GM12878 (cell line): ENCODE data around the gene NLGN1.

Source experiments
- CBX5 ChIP-seq: sonication (generic); IDR thresholded peaks from 2 replicates; pipeline ENCODE4 v1.6.1; 2016; ENCODE audit warnings: low read depth, moderate library complexity, mild to moderate bottlenecking, inconsistent platforms
- EED ChIP-seq: sonication (generic); IDR thresholded peaks from 2 replicates; pipeline ENCODE4 v1.6.1; 2016; ENCODE audit warnings: antibody characterized with exemption, low read depth
- EZH2 ChIP-seq: IDR thresholded peaks from 2 replicates; pipeline ENCODE4 v1.6.1; 2012; ENCODE audit warnings: low read depth, mild to moderate bottlenecking, control low read depth, inconsistent platforms, low read length, borderline replicate concordance; ENCODE audit not compliant: control insufficient read depth
- GABPA ChIP-seq: IDR thresholded peaks from 2 replicates; pipeline ENCODE4 v1.6.1; 2014; ENCODE audit warnings: antibody characterized with exemption, low read depth, mild to moderate bottlenecking, inconsistent platforms
- HCFC1 ChIP-seq: fragments of 150-350 bp; IDR thresholded peaks from 2 replicates; pipeline ENCODE4 v1.6.1; 2014; ENCODE audit warnings: low read length
- KLF5 ChIP-seq: fragments of 450-650 bp; IDR thresholded peaks from 2 replicates; pipeline ENCODE4 v1.6.1; 2014; ENCODE audit warnings: mild to moderate bottlenecking; ENCODE audit not compliant: partially characterized antibody
- POLR2A ChIP-seq: IDR thresholded peaks from 2 replicates; pipeline ENCODE4 v1.6.1; 2011; ENCODE audit warnings: low read depth, mild to moderate bottlenecking, low read length
- POLR2AphosphoS2 ChIP-seq: IDR thresholded peaks from 2 replicates; pipeline ENCODE4 v1.6.1; 2011; ENCODE audit warnings: low read depth, mild to moderate bottlenecking, low read length, improper control_type of control experiment, moderate library complexity
- RFX5 ChIP-seq: IDR thresholded peaks from 2 replicates; pipeline ENCODE4 v1.6.1; 2011; ENCODE audit warnings: low read depth, low read length, improper control_type of control experiment
- ZNF274 ChIP-seq: IDR thresholded peaks from one replicate; pipeline ENCODE4 v1.8.0; 2011; ENCODE audit not compliant: insufficient read length, insufficient read depth
- TF ChIP-seq, protein P1 (sequence below): IDR thresholded peaks from 2 replicates; pipeline ENCODE4 v1.6.1; 2011; ENCODE audit warnings: borderline replicate concordance, low read depth, mild to moderate bottlenecking, moderate library complexity, mixed read lengths, low read length; ENCODE audit not compliant: insufficient read depth; ENCODE audit errors: extremely low read length
- TF ChIP-seq, protein P2 (sequence below), 3 experiments: IDR thresholded peaks in 2 of 3; conservative IDR thresholded peaks in 1 of 3; 2 replicates each; pipeline ENCODE4 v1.5.1; 2011; ENCODE audit warnings: low read depth in 3 of 3, low read length in 3 of 3, mild to moderate bottlenecking in 3 of 3, control low read depth in 2 of 3, moderate library complexity in 2 of 3, inconsistent platforms in 1 of 3, mixed read lengths in 1 of 3; ENCODE audit not compliant: control insufficient read depth in 2 of 3, insufficient read depth in 1 of 3; ENCODE audit errors: extremely low read depth in 1 of 3

DNA sequence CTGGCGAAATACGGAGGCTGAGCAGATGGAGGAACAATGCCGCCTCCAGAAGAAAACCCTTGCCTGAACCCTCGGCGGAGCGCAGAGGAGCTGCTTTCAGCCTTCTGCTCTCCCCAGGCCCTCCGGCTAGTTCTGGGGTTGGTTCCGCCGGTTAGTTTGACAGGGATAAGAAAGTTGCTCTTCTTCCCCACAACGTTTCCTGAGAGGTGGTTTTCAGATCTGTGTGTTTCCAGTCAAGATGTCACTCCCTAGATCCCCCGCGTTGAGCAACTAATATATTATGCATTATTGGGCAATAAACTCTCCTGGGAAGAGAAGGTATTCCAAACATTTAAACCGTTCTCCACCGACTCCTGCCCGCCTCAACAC lies 551 bp downstream of the NLGN1 start:
- TF ChIP-seq, protein P1, sequence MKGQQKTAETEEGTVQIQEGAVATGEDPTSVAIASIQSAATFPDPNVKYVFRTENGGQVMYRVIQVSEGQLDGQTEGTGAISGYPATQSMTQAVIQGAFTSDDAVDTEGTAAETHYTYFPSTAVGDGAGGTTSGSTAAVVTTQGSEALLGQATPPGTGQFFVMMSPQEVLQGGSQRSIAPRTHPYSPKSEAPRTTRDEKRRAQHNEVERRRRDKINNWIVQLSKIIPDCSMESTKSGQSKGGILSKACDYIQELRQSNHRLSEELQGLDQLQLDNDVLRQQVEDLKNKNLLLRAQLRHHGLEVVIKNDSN: no peak
- TF ChIP-seq ZNF274 (no peak), POLR2A (no peak), KLF5 (no peak), RFX5 (no peak), EED (no peak), GABPA (no peak), POLR2AphosphoS2 (no peak), HCFC1 (no peak), EZH2 (no peak), CBX5 (no peak)
- TF ChIP-seq, protein P2, sequence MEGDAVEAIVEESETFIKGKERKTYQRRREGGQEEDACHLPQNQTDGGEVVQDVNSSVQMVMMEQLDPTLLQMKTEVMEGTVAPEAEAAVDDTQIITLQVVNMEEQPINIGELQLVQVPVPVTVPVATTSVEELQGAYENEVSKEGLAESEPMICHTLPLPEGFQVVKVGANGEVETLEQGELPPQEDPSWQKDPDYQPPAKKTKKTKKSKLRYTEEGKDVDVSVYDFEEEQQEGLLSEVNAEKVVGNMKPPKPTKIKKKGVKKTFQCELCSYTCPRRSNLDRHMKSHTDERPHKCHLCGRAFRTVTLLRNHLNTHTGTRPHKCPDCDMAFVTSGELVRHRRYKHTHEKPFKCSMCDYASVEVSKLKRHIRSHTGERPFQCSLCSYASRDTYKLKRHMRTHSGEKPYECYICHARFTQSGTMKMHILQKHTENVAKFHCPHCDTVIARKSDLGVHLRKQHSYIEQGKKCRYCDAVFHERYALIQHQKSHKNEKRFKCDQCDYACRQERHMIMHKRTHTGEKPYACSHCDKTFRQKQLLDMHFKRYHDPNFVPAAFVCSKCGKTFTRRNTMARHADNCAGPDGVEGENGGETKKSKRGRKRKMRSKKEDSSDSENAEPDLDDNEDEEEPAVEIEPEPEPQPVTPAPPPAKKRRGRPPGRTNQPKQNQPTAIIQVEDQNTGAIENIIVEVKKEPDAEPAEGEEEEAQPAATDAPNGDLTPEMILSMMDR (IDR thresholded peaks at IDR 0.05 in 2 of 3, conservative IDR thresholded peaks at IDR 0.05 in 1 of 3; ENCODE audit: control insufficient read depth in 2 of 3, extremely low read depth in 1 of 3, insufficient read depth in 1 of 3, low read depth in 3 of 3, low read length in 3 of 3): no peak
